NOMO-1 treated with dmso at 0.1 percent for 144 hours (cell line): ENCODE data around the gene CSNK1G3.
A peak's percentile ranks its signal among the peaks of the same experiment; 100 is the strongest.
"Not testable (repeated sequence)": the region's sequence is repeated elsewhere in the genome, so short reads cannot be mapped to it uniquely, and the experiment has no call there.

ENCODE experiments used
- DNase-seq: peaks from one replicate; lab custom pipeline; 2025; ENCODE audit not compliant: unreplicated experiment; lab: John Stamatoyannopoulos, UW

The CSNK1G3 gene

GRCh38 chr5:123511648-123512605, at the start of gene CSNK1G3:
TSS of gene CSNK1G3 (plus strand) at chr5:123512177. CDS start at chr5:123545664, 33,487 bp downstream.
- peak; percentile 97 for DNase-seq

- DNase-seq = not testable (repeated sequence)
Observed at GRCh38 chr5:123466839-123467238, 45.1 kb upstream of the CSNK1G3 start.

DNA sequence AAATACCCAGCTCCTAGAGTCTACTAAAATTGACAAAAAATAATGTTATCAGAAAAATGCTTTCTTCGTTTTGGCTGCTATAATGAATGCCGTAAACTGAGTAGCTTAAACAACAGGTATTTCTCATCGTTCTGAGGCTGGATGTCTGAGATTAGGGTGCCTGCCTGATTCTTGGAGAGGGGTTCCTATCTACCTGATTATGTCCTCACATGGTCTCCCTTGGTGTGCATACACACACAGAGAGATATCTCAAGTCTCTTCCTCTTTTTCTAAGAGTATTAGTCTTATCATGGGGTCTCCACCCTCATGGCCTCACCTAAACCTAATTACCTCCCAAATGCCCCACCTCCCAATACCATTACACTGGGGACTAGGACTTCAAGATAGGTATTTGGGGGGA, 40.6 kb upstream of the CSNK1G3 start:
- DNase-seq = no peak

DNA sequence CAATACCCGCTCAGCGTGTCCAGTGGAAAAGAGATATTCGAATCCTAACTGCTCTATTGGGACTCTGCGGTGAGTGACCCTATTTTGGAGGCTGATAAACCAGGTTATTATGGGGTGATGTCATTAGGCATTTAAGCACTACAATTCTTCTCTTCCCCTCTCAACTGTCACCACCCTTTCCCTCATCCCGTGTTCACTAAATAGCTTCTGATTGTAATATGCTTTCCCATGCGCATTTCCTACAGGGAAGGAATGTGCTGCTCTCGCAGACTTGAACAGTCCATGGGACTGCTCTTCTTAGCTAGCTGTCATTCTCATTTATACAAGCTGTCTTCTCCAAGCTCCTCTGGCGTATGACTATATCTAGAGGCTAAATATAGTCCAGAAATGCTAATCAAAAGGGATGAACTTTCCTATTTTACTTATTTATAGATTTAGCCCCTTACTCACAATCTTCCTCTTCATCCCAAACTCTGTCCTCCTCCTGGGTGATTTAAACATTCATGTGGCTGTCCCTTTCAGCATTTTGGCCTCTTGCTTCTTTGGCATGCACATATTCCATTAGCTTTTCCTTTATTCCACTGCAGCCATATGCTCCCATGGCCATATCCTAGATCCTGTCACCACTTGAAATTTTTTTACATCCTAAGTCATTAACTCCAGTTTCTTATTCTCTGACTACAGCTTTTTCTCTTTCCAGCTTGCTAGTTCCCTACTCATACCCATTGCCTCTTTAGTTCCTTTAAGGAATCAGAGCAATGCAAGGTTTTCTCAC, 39.6 kb upstream of the CSNK1G3 start:
- DNase-seq = no peak

GRCh38 chr5:123474228-123474627, 37.7 kb upstream of the CSNK1G3 start:
- DNase-seq = no peak

DNA sequence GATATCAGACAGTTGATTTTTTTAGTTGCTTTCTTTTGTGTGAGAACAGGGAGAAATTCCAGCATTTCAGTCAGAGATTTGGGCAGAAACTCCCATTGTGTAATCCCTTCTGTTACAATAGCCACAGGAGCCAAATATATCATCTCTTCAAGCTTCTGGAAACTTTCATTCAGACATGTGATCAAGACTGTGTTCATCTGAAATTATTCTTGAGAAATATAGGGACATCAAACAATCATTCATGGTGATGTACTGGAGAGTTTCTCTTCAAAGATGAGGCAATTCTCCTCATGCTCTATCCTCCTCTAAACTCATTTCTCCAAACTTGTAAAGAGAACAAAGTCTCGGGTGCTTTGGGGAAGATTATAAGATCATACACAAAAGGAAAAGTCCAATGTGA, 35.2 kb upstream of the CSNK1G3 start:
- no peak for DNase-seq

DNA sequence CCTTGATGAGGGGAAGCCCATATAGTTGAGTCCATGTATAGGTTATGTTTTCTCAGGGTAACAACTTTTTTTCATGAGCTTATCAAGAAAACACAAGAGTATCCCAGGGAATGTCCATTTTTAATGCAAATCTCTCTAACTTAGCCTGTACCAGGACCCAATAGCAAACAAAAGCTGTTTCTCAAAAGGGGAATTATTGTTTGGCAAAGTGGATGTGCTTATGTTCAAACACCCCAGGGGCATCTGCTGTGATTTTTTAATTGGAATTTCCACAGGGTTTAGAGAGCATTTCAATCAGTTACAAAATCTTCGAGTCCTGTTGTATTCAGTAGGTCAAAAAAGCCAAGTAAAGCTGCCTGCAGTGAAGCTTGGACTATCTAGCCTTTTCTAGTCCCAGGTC, 33.4 kb upstream of the CSNK1G3 start:
- no peak for DNase-seq

GRCh38 chr5:123482258-123482657, 29.7 kb upstream of the CSNK1G3 start:
- no peak for DNase-seq

- DNase-seq = no peak
Observed at GRCh38 chr5:123483446-123484077, 28.4 kb upstream of the CSNK1G3 start.

DNA sequence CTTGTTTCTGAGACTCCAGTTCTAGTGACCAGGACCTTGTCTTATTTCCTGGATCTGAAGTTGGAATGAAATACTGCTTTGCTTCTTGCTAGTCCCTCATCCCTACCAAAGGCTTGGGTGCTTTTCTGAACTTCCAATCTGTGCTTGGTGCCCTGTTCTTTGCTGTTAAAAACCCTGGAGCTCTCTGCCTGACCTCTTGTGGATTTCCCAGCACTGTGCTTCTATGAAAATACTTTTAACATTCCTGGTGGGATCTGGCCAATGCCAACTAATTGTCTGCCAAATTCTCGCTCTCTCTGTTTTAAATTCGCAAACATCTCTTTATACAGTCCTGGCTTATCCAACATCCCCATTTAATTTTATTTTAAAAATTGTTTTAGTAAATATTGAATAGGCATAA, 26.7 kb upstream of the CSNK1G3 start:
- no peak for DNase-seq

GRCh38 chr5:123486951-123487655, 24.9 kb upstream of the CSNK1G3 start:
- DNase-seq = no peak

GRCh38 chr5:123490974-123491373, 21.0 kb upstream of the CSNK1G3 start:
- DNase-seq = no peak

- not testable (repeated sequence) for DNase-seq
Observed at GRCh38 chr5:123495211-123495610, 16.8 kb upstream of the CSNK1G3 start.

- DNase-seq = no peak
Observed at GRCh38 chr5:123496892-123497291, 15.1 kb upstream of the CSNK1G3 start.

DNA sequence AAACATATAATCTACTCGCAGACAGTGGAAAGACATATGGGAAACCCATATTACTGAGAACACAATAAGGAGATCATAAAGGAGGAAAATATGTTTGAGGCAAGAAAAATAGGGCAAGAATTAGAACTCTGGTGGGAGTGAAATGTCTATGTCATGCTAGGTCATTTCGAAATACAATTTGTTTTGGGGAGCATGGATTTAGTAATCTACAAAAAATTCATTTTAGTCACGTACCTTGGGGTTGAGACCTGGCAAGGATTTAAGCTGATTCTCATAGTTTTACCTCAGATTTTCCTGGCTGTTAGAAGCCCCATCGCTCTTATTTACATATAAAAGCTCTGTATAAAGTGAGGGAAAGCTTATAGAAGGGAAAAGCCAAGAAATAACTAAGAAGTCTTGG, 11.5 kb upstream of the CSNK1G3 start:
- no peak for DNase-seq

GRCh38 chr5:123502120-123502519, 9.9 kb upstream of the CSNK1G3 start:
- DNase-seq = no peak

GRCh38 chr5:123503299-123503698, 8.7 kb upstream of the CSNK1G3 start:
- DNase-seq = no peak

DNA sequence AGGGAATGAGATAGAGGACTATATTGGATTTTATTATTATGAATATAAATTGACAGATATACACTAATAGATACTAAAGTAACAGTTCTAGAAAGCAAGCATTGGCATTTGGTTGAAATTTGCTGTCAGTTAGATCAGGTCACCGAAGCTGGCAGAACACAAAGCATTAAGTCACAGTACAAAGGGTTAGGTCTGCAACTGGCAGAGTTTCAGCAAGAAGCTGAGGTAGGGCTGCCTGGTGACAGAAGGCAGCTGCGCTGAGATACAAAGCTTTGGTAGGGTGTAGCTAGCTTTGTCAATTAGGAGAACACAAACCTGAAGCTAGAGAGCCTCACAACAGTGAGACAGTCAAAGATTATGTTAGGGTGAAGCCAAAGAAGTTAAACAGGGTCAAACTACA, 6.3 kb upstream of the CSNK1G3 start:
- no peak for DNase-seq

GRCh38 chr5:123508441-123508840, 3.5 kb upstream of the CSNK1G3 start:
- DNase-seq = no peak

DNA sequence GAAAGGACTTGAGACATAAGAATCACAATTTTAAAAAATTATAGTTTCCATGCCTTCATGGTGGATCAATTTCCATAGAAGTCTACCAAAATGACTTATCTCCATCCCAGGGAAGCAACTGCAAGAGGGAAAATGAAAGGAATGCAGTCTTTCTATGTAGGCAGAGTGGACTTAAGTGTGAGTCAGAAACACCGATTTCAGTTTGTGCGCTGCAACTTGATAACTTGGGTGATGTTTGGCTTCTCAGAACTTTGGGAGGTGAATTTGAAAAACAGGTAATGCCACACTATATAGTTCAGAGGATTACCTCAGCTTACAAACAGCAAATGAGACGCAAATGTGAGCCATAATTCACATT, 708 bp upstream of the CSNK1G3 start:
- DNase-seq = no peak
